DMS114 treated with DMSO at 0.1 percent for 48 hours (cell line): ENCODE measurements around the gene ANOS1.
"Not testable (repeated sequence)": the region's sequence is repeated elsewhere in the genome, so short reads cannot be mapped to it uniquely, and the experiment has no call there.

Source experiments
- DNase-seq: peaks from one replicate; lab custom pipeline; 2025; ENCODE audit not compliant: unreplicated experiment; lab: John Stamatoyannopoulos, UW

Gene ANOS1

DNA sequence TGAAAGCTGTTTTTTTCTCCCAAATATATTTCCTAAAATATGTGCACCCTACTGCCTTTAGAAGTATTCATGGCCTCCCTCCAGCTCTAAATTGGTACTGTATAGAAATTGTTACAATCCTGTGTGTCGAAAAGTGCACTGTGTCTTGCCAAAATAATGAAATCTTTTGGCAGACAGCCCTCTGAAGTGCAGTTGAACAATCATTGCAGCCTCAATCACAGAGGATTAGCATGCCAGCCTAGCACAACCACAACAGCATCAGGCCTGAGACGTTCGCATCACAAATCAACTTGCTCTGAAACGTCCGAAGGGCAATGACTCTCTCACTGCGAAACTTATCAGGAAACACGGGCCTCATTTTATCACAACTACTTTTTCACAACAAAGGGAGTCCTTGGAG is 99.0 kb downstream of the ANOS1 start:
- no peak for DNase-seq

GRCh38 chrX:8629871-8630270 is 102.1 kb downstream of the ANOS1 start:
- DNase-seq: no peak

GRCh38 chrX:8627796-8628195 is 104.1 kb downstream of the ANOS1 start:
- DNase-seq: no peak

- DNase-seq: no peak
Observed at GRCh38 chrX:8607326-8607725, 124.6 kb downstream of the ANOS1 start.

GRCh38 chrX:8604131-8604530 is 127.8 kb downstream of the ANOS1 start:
- DNase-seq: no peak

DNA sequence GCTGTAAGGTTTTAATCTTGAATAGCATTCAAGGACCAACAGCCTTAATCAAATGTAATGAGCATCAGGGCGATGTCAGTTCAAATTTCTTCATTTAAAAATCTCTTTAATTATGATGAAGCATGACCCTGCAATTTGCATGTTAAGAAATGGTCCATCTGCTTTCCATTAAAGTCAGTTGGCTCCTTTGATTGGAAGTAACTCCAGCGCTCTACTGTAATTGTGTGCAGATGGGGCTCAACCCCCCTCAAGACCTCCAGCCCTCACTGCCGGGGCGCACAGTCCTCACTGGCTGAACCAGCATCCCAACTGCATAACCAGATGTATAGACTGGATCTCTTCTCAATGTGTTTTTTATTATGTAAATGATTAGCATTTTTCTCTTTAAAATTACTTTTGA is 140.4 kb downstream of the ANOS1 start:
- no peak for DNase-seq

GRCh38 chrX:8586953-8587352 is 145.0 kb downstream of the ANOS1 start:
- DNase-seq: no peak

GRCh38 chrX:8579602-8580001 is 152.3 kb downstream of the ANOS1 start:
- no peak for DNase-seq

DNA sequence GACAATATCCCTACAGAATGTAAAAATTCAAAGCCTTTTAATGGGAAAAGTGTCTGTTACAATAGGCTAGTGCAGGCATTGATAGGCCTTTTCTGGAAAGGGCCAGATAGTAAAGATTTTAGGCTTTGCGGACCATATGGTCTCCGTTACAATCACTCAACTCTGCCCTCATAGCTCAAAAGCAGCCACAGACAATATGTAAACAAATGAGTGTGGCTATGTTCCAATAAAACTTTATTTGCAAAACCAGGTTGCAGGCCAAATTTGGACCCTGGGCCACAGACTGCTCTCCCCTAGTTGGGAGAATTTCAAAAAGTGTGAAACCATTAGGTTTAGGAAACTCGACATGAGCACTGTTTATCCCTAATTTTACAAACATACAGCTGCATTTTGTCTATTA is 155.1 kb downstream of the ANOS1 start:
- no peak for DNase-seq

DNA sequence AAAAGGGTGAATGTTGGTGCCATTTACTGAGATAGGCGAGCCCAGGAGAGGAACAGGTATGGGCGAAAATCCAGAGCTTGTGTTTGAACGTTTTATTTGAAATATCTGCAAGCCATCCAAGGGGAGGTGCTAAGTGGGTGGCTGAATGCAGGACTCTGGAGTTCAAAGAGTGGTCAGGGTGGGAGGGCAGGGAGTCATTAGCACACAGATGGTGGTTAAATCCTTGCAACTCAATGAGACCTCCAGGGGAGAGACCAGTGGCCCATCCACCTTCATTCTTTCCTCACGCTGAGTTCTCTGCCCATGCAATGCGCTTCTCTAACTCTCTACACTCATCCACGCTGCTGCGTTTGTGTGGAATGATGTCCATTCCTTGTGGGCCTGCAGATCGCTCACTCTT is 166.2 kb downstream of the ANOS1 start:
- DNase-seq: no peak

DNA sequence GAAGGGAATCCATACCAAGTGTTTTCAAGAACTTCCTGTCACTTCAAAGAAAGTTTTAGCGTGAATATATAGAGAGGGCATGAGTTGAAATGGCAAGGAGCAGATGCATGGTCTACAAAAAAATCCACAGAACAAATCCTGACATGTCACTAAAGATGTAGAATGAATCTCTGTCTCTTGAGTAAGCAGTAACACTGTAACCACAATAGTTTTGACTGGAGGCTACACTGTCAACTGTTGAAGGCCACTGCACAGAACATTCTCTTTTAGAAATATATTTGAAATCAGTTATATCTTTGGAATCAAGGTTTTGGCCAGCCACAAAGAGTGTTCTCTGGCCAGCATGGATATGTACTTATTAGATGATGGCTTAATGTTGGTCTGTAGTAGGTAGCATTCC is 183.5 kb downstream of the ANOS1 start:
- DNase-seq: no peak

GRCh38 chrX:8546715-8547114 is 185.2 kb downstream of the ANOS1 start:
- no peak for DNase-seq

- DNase-seq: no peak
Observed at GRCh38 chrX:8520791-8521190, 211.1 kb downstream of the ANOS1 start.

GRCh38 chrX:8520178-8520577 is 211.8 kb downstream of the ANOS1 start:
- DNase-seq: no peak

DNA sequence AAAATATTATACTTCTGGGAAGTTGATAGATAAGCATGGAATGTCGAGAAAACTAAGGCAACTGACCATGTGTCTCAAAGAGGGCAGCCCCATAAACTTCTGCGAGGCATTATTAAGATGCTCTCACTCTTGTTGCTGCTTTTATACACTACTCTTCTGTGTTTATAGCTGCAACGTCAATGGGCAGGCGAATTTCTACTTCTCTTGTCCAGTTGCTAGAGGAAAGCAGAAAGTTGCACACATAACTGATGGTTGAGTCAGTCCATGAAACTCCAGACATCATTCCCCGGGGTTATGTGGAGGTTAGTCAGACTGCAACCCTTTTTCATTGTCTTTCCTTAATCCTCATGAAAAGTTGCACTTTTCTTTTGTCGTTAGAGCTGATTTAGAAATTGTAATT is 227.5 kb downstream of the ANOS1 start:
- no peak for DNase-seq

GRCh38 chrX:8502101-8502500 is 229.8 kb downstream of the ANOS1 start:
- DNase-seq: not testable (repeated sequence)

GRCh38 chrX:8500203-8500602 is 231.7 kb downstream of the ANOS1 start:
- DNase-seq: no peak

GRCh38 chrX:8495036-8495435 is 236.9 kb downstream of the ANOS1 start:
- DNase-seq: not testable (repeated sequence)

- DNase-seq: no peak
Observed at GRCh38 chrX:8484360-8484949, 247.5 kb downstream of the ANOS1 start.
